BJ (cell line): ENCODE measurements around the gene DNAH14. TPM values are rescaled to one million over a fixed set of nuclear protein-coding genes. Genes with fewer than 3 reads are reported as not detected.

Source experiments
- CTCF ChIA-PET: fragments of 350-600 bp; formaldehyde crosslinking; extraction: SDS; loops from one replicate; lab custom pipeline; 2021; ENCODE audit warnings: antibody characterized with exemption, inconsistent platforms; lab: Yijun Ruan, JAX
- POLR2A ChIA-PET: fragments of 300-600 bp; sonication (Branson Sonifier 250); formaldehyde crosslinking; extraction: SDS; loops from one replicate; lab custom pipeline; 2021; ENCODE audit warnings: antibody characterized with exemption; lab: Charles Lee
- DNase-seq: peaks from one replicate; pipeline ENCODE4 v3.0.0-alpha.2; 2011; ENCODE audit warnings: low read depth
- H3K27me3 ChIP-seq: 2 replicates; pipeline ENCODE4 v1.6.0; 2011; ENCODE audit warnings: low read length; ENCODE audit not compliant: control insufficient read depth, insufficient read depth
- H3K36me3 ChIP-seq: 2 replicates; pipeline ENCODE4 v1.5.1; 2011; ENCODE audit warnings: low read length; ENCODE audit not compliant: control insufficient read depth, insufficient read depth
- H3K4me3 ChIP-seq: 2 replicates; pipeline ENCODE4 v1.5.1; 2011; ENCODE audit warnings: low read depth, mild to moderate bottlenecking, control low read depth, low read length
- CTCF ChIP-seq: IDR thresholded peaks from 2 replicates; pipeline ENCODE4 v1.5.1; 2011; ENCODE audit warnings: low read depth, mild to moderate bottlenecking, control low read depth, inconsistent platforms, low read length, moderate library complexity; ENCODE audit not compliant: insufficient read depth
- polyA plus RNA-seq: library from polyadenylated mRNA; depleted of rRNA; stranded (reverse); fragments of >200 nt; gene quantifications from 2 replicates; pipeline ENCODE4 v1.2.3, GENCODE V29; 2011

DNAH14 gene
- polyA plus RNA-seq, 1 experiment, result 1.6 TPM

GRCh38 chr1:225413708-225414375 lies 484.4 kb downstream of the DNAH14 start:
- H3K4me3 ChIP-seq, result no peak overlapping the region
- ChIA-PET CTCF (no interaction called here), POLR2A (no interaction called here)
- no peaks in the 10 kb centered on the region for H3K27me3 ChIP-seq
- no peak for TF ChIP-seq CTCF
- no peak for DNase-seq
- peaks cover 7% of the 10 kb centered on the region for H3K36me3 ChIP-seq

GRCh38 chr1:225415307-225415706 lies 485.8 kb downstream of the DNAH14 start:
- H3K36me3 ChIP-seq, result peaks cover 9% of the 10 kb centered on the region
- H3K4me3 ChIP-seq, result no peak overlapping the region
- TF ChIP-seq CTCF, result no peak
- H3K27me3 ChIP-seq, result no peaks in the 10 kb centered on the region
- POLR2A ChIA-PET, result no interaction called here
- CTCF ChIA-PET, result interaction anchor here (2.3 kb wide), 1 partner anchor 10 kb away, joined by 7 read pairs; no protein-coding TSS in a partner anchor
- DNase-seq, result no peak

GRCh38 chr1:225415967-225416745 lies 486.7 kb downstream of the DNAH14 start:
- no peak for DNase-seq
- H3K4me3 ChIP-seq, result no peak overlapping the region
- no peaks in the 10 kb centered on the region for H3K27me3 ChIP-seq
- ChIA-PET CTCF (interaction anchor here (1.0 to 2.3 kb wide), 2 partner anchors 9 to 12 kb away, joined by 3 to 7 read pairs; no protein-coding TSS in a partner anchor), POLR2A (no interaction called here)
- H3K36me3 ChIP-seq, result peaks cover 9% of the 10 kb centered on the region
- no peak for TF ChIP-seq CTCF

GRCh38 chr1:225418059-225418458 lies 488.6 kb downstream of the DNAH14 start:
- POLR2A ChIA-PET, result no interaction called here

More at GRCh38 chr1:225418059-225418458, 488.6 kb downstream of the DNAH14 start:
- H3K27me3 ChIP-seq, result no peaks in the 10 kb centered on the region
- H3K36me3 ChIP-seq, result peaks cover 8% of the 10 kb centered on the region
- DNase-seq, result no peak
- no peak overlapping the region for H3K4me3 ChIP-seq
- CTCF ChIA-PET, result no interaction called here
- TF ChIP-seq CTCF, result no peak
